ENCODE results near the gene BAIAP2.

- no peak for TF ChIP-seq CTCF (IDR thresholded peaks at IDR 0.05)
- no peak for TF ChIP-seq POLR2A (IDR thresholded peaks at IDR 0.05)
- no peak for TF ChIP-seq POLR2AphosphoS5 (IDR thresholded peaks at IDR 0.05; ENCODE audit: insufficient read depth in 1 of 2, low read depth in 1 of 2)
These were observed 88.4 kb downstream of the BAIAP2 start for GRCh38 chr17:81123052-81124048.
